ENCODE results near the gene GRM8. TPM values are rescaled to one million over a fixed set of nuclear protein-coding genes. Genes with fewer than 3 reads are reported as not detected.

GRM8 gene
- total RNA-seq, 1 experiment from 2014 or later, result 1.8 TPM

DNA sequence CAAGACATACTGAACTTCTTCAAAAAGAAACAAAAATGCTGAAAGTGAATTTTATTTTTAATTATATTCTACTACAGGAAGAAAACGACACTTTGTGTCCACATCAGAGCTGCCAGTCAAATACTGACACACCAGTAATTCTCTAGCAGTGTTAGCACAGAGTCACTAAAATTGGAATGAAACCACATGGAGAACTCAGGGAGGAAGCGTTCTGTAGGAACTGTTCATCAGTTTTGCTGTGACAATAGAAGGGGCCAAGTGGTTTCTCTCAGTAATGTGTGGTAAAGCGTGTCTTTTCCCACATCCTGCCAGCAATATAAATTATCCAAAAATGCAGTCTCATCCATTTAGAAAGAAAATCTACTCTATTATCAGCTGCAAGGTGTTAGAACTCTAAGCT, 683.3 kb downstream of the GRM8 start:
- Mint-ChIP-seq H3K27me3 (ENCODE audit: low read depth) (no peaks in the 10 kb centered on the region), H3K27ac (no peak overlapping the region), H3K4me3 (no peak overlapping the region), H3K4me1 (peaks cover 4 to 5% of the 10 kb centered on the region in 2 experiments; a peak in 2 of 4 replicates), H3K9me3 (no peaks in the 10 kb centered on the region), H3K36me3 (ENCODE audit: insufficient read depth in 1 of 3, low read depth in 3 of 3) (no peaks in the 10 kb centered on the region)
- no peak overlapping the region for H2BK5ac ChIP-seq (ENCODE audit: insufficient read length, low read length)
- no peak overlapping the region for H2AK5ac ChIP-seq (ENCODE audit: insufficient read length, low read length)
- no peak overlapping the region for H3K4ac ChIP-seq (ENCODE audit: low read depth, low read length)
- WGBS (ENCODE audit: extremely low coverage, insufficient read length, low lambda C conversion rate), result no CpG with 5 or more reads among the region's 3 CpGs
- no peak overlapping the region for H3T11ph ChIP-seq (ENCODE audit: low read length)
- TF ChIP-seq, protein P1, sequence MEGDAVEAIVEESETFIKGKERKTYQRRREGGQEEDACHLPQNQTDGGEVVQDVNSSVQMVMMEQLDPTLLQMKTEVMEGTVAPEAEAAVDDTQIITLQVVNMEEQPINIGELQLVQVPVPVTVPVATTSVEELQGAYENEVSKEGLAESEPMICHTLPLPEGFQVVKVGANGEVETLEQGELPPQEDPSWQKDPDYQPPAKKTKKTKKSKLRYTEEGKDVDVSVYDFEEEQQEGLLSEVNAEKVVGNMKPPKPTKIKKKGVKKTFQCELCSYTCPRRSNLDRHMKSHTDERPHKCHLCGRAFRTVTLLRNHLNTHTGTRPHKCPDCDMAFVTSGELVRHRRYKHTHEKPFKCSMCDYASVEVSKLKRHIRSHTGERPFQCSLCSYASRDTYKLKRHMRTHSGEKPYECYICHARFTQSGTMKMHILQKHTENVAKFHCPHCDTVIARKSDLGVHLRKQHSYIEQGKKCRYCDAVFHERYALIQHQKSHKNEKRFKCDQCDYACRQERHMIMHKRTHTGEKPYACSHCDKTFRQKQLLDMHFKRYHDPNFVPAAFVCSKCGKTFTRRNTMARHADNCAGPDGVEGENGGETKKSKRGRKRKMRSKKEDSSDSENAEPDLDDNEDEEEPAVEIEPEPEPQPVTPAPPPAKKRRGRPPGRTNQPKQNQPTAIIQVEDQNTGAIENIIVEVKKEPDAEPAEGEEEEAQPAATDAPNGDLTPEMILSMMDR (conservative IDR thresholded peaks at IDR 0.05), result no peak
- H2BK20ac ChIP-seq (ENCODE audit: low read depth, low read length, poor library complexity, severe bottlenecking), result no peak overlapping the region
- no peaks in the 10 kb centered on the region for H4K20me1 ChIP-seq (ENCODE audit: control insufficient read depth, insufficient read depth, insufficient read length)
- no peaks in the 10 kb centered on the region for H3K79me2 ChIP-seq (ENCODE audit: insufficient read depth, low read length)
- no peak overlapping the region for H2BK15ac ChIP-seq (ENCODE audit: low read depth, low read length)
- H2BK12ac ChIP-seq (ENCODE audit: insufficient read length, low read depth, low read length), result no peak overlapping the region
- H2BK120ac ChIP-seq (ENCODE audit: low read depth, low read length, poor library complexity, severe bottlenecking), result no peak overlapping the region
- no peak overlapping the region for H3K23ac ChIP-seq (ENCODE audit: insufficient read length, low read depth, low read length)
- no peaks in the 10 kb centered on the region for H3K27me3 ChIP-seq (ENCODE audit: insufficient read depth, low read length)
- no peak overlapping the region for H3K56ac ChIP-seq (ENCODE audit: insufficient read length, low read depth, low read length)
- no peaks in the 10 kb centered on the region for H3K9me3 ChIP-seq (ENCODE audit: control insufficient read depth, low read depth, low read length)
- no peak overlapping the region for H4K91ac ChIP-seq (ENCODE audit: insufficient read length, low read depth, low read length)
- H4K5ac ChIP-seq (ENCODE audit: insufficient read length, low read depth, low read length), result no peak overlapping the region
- H3K23me2 ChIP-seq (ENCODE audit: insufficient read length, low read depth, low read length, poor library complexity, severe bottlenecking), result no peaks in the 10 kb centered on the region
- no peaks in the 10 kb centered on the region for H3K4me1 ChIP-seq (ENCODE audit: insufficient read depth, low read length)
- H2AFZ ChIP-seq (ENCODE audit: low read length), result no peak overlapping the region
- no peak overlapping the region for H3K18ac ChIP-seq (ENCODE audit: insufficient read length, low read depth, low read length)
- no peak overlapping the region for H3K9ac ChIP-seq (ENCODE audit: extremely low read depth, insufficient read length, low read length)
- H3K4me2 ChIP-seq (ENCODE audit: insufficient read depth, insufficient read length, low read length), result no peak overlapping the region
- H3K79me1 ChIP-seq (ENCODE audit: insufficient read depth, low read depth, low read length, poor library complexity, severe bottlenecking), result no peaks in the 10 kb centered on the region
- no peak overlapping the region for H3K14ac ChIP-seq (ENCODE audit: insufficient read depth, low read length)
- H3K27ac ChIP-seq (ENCODE audit: insufficient read length, low read depth, low read length), result no peak overlapping the region
- no peak overlapping the region for H4K8ac ChIP-seq (replicated peaks; ENCODE audit: insufficient read length, low read depth, low read length)
- no peak for DNase-seq

All from H9 (cell line).